ENCODE results near the gene ICAM3. TPM values are rescaled to one million over a fixed set of nuclear protein-coding genes. Genes with fewer than 3 reads are reported as not detected.

ICAM3 gene
- total RNA-seq, 1 experiment from 2014 or later = 28.3 TPM

DNA sequence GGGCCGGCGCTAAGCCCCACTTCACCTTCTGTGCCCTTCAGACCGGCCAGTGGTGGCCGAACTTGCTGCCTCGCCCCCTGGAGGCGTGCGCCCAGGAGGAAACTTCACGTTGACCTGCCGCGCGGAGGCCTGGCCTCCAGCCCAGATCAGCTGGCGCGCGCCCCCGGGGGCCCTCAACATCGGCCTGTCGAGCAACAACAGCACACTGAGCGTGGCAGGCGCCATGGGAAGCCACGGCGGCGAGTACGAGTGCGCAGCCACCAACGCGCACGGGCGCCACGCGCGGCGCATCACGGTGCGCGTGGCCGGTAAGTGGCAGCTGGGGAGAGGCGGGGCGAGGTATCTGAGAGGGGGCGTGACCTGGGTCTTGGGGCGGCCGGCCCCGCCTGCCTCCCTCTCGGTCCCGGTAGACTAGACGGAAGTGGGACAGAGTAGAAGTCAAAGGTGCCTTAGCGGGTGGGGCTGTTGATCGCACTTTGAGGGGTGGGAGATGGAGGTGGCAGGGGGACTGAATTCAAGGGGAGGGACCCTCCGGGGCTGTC, 44.0 kb downstream of the ICAM3 start:
- no peak overlapping the region for H2BK120ac ChIP-seq (ENCODE audit: low read depth, low read length, poor library complexity, severe bottlenecking)

More for the DNA sequence above, 44.0 kb downstream of the ICAM3 start:
- Mint-ChIP-seq H3K9me3 (peaks cover 0 to 2% of the 10 kb centered on the region in 2 experiments; a peak in 2 of 5 replicates), H3K27me3 (ENCODE audit: low read depth) (peaks cover 90% of the 10 kb centered on the region), H3K36me3 (ENCODE audit: insufficient read depth in 1 of 3, low read depth in 3 of 3) (no peaks in the 10 kb centered on the region; a peak in 3 of 7 replicates), H3K27ac (no peak overlapping the region; a peak in 1 of 7 replicates), H3K4me3 (peak overlapping the region; percentile 49 to 81), H3K4me1 (peaks cover 10 to 33% of the 10 kb centered on the region in 2 experiments)
- H4K20me1 ChIP-seq (ENCODE audit: control insufficient read depth, insufficient read depth, insufficient read length) = no peaks in the 10 kb centered on the region
- no peak overlapping the region for H3K18ac ChIP-seq (ENCODE audit: insufficient read length, low read depth, low read length)
- no peak overlapping the region for H3K14ac ChIP-seq (ENCODE audit: insufficient read depth, low read length)
- peaks cover 54% of the 10 kb centered on the region for H3K27me3 ChIP-seq (ENCODE audit: insufficient read depth, low read length)
- H3K4me2 ChIP-seq (ENCODE audit: insufficient read depth, insufficient read length, low read length) = peak overlapping the region; percentile 66
- no peak overlapping the region for H2AK5ac ChIP-seq (ENCODE audit: insufficient read length, low read length)
- H3K4ac ChIP-seq (ENCODE audit: low read depth, low read length) = no peak overlapping the region
- H4K91ac ChIP-seq (ENCODE audit: insufficient read length, low read depth, low read length) = no peak overlapping the region
- no peaks in the 10 kb centered on the region for H3K9me3 ChIP-seq (ENCODE audit: control insufficient read depth, low read depth, low read length)
- no peak overlapping the region for H3K9ac ChIP-seq (ENCODE audit: extremely low read depth, insufficient read length, low read length)
- no peaks in the 10 kb centered on the region; the same call in 1 of the 2 replicates for H3K4me1 ChIP-seq (ENCODE audit: insufficient read depth, low read length)
- no peak overlapping the region for H3K27ac ChIP-seq (ENCODE audit: insufficient read length, low read depth, low read length)
- WGBS (ENCODE audit: extremely low coverage, insufficient read length, low lambda C conversion rate) = no CpG with 5 or more reads among the region's 48 CpGs
- no peak overlapping the region for H2AFZ ChIP-seq (ENCODE audit: low read length)
- no peak overlapping the region for H4K8ac ChIP-seq (replicated peaks; ENCODE audit: insufficient read length, low read depth, low read length)
- H4K5ac ChIP-seq (ENCODE audit: insufficient read length, low read depth, low read length) = no peak overlapping the region
- no peak overlapping the region for H2BK5ac ChIP-seq (ENCODE audit: insufficient read length, low read length)
- H3K23ac ChIP-seq (ENCODE audit: insufficient read length, low read depth, low read length) = no peak overlapping the region
- no peak overlapping the region for H3T11ph ChIP-seq (ENCODE audit: low read length)
- peak; percentile 60 for DNase-seq
- H3K23me2 ChIP-seq (ENCODE audit: insufficient read length, low read depth, low read length, poor library complexity, severe bottlenecking) = peaks cover 27% of the 10 kb centered on the region
- TF ChIP-seq, protein P1, sequence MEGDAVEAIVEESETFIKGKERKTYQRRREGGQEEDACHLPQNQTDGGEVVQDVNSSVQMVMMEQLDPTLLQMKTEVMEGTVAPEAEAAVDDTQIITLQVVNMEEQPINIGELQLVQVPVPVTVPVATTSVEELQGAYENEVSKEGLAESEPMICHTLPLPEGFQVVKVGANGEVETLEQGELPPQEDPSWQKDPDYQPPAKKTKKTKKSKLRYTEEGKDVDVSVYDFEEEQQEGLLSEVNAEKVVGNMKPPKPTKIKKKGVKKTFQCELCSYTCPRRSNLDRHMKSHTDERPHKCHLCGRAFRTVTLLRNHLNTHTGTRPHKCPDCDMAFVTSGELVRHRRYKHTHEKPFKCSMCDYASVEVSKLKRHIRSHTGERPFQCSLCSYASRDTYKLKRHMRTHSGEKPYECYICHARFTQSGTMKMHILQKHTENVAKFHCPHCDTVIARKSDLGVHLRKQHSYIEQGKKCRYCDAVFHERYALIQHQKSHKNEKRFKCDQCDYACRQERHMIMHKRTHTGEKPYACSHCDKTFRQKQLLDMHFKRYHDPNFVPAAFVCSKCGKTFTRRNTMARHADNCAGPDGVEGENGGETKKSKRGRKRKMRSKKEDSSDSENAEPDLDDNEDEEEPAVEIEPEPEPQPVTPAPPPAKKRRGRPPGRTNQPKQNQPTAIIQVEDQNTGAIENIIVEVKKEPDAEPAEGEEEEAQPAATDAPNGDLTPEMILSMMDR (conservative IDR thresholded peaks at IDR 0.05) = peak; percentile 43
- no peak overlapping the region for H2BK15ac ChIP-seq (ENCODE audit: low read depth, low read length)
- no peak overlapping the region for H3K56ac ChIP-seq (ENCODE audit: insufficient read length, low read depth, low read length)
- no peaks in the 10 kb centered on the region for H3K79me2 ChIP-seq (ENCODE audit: insufficient read depth, low read length)
- no peak overlapping the region for H2BK20ac ChIP-seq (ENCODE audit: low read depth, low read length, poor library complexity, severe bottlenecking)
- H2BK12ac ChIP-seq (ENCODE audit: insufficient read length, low read depth, low read length) = no peak overlapping the region
- H3K79me1 ChIP-seq (ENCODE audit: insufficient read depth, low read depth, low read length, poor library complexity, severe bottlenecking) = no peaks in the 10 kb centered on the region

All from H9 (cell line).